ENCODE results near the gene APLP1. TPM values are rescaled to one million over a fixed set of nuclear protein-coding genes. Genes with fewer than 3 reads are reported as not detected.
"Not testable (repeated sequence)": the region's sequence is repeated elsewhere in the genome, so short reads cannot be mapped to it uniquely, and the experiment has no call there.

APLP1 gene
- total RNA-seq, 1 donor from 2014 or later = 23.9 TPM

GRCh38 chr19:35832054-35832453, 36.3 kb upstream of the APLP1 start:
- no peak for TF ChIP-seq CTCF (IDR thresholded peaks at IDR 0.05; ENCODE audit: borderline replicate concordance)
- Histone ChIP-seq H3K9me3 (replicated peaks) (no peaks in the 10 kb centered on the region), H3K4me1 (no peaks in the 10 kb centered on the region), H3K27me3 (ENCODE audit: low read depth) (peaks cover 74% of the 10 kb centered on the region), H3K27ac (replicated peaks) (no peak overlapping the region), H3K4me3 (no peak overlapping the region), H3K36me3 (no peaks in the 10 kb centered on the region)
- intact Hi-C loops (cut with micrococcal nuclease) = no loop called here
- DNase-seq = no peak

GRCh38 chr19:35833972-35834371, 34.4 kb upstream of the APLP1 start:
- Histone ChIP-seq H3K4me3 (no peak overlapping the region), H3K27ac (replicated peaks) (no peak overlapping the region), H3K4me1 (no peaks in the 10 kb centered on the region), H3K9me3 (replicated peaks) (peaks cover 12% of the 10 kb centered on the region), H3K27me3 (ENCODE audit: low read depth) (peaks cover 83% of the 10 kb centered on the region), H3K36me3 (no peaks in the 10 kb centered on the region)
- no peak for DNase-seq
- intact Hi-C loops (cut with micrococcal nuclease) = no loop called here
- no peak for TF ChIP-seq CTCF (IDR thresholded peaks at IDR 0.05; ENCODE audit: borderline replicate concordance)

- H3K4me1 ChIP-seq; DNase-seq; H3K36me3 ChIP-seq; H3K27ac ChIP-seq (replicated peaks); intact Hi-C loops (cut with micrococcal nuclease); H3K4me3 ChIP-seq: not testable (repeated sequence)
- Histone ChIP-seq H3K9me3 (replicated peaks) (peaks cover 26% of the 10 kb centered on the region), H3K27me3 (ENCODE audit: low read depth) (peaks cover 82% of the 10 kb centered on the region)
These were observed 32.3 kb upstream of the APLP1 start for GRCh38 chr19:35836096-35836495.

GRCh38 chr19:35841961-35842595, 26.3 kb upstream of the APLP1 start:
- intact Hi-C loops (cut with micrococcal nuclease) = no loop called here
- Histone ChIP-seq H3K36me3 (no peaks in the 10 kb centered on the region), H3K4me3 (no peak overlapping the region), H3K9me3 (replicated peaks) (peaks cover 26% of the 10 kb centered on the region), H3K27ac (replicated peaks) (no peak overlapping the region), H3K27me3 (ENCODE audit: low read depth) (peaks cover 87% of the 10 kb centered on the region), H3K4me1 (peaks cover 19% of the 10 kb centered on the region)
- TF ChIP-seq CTCF (IDR thresholded peaks at IDR 0.05; ENCODE audit: borderline replicate concordance) = no peak
- DNase-seq = no peak

- intact Hi-C loops (cut with micrococcal nuclease) = no loop called here
- no peak for TF ChIP-seq CTCF (IDR thresholded peaks at IDR 0.05; ENCODE audit: borderline replicate concordance)
- Histone ChIP-seq H3K27ac (replicated peaks) (no peak overlapping the region), H3K9me3 (replicated peaks) (peaks cover 26% of the 10 kb centered on the region), H3K36me3 (no peaks in the 10 kb centered on the region), H3K4me3 (no peak overlapping the region), H3K27me3 (ENCODE audit: low read depth) (peaks cover 88% of the 10 kb centered on the region), H3K4me1 (peaks cover 19% of the 10 kb centered on the region)
- no peak for DNase-seq
These were observed 25.6 kb upstream of the APLP1 start for GRCh38 chr19:35842666-35843272.

Data from left ventricle myocardium inferior (tissue), 1 donor.